ENCODE measurements around the gene HIP1.
"Not testable (repeated sequence)": the region's sequence is repeated elsewhere in the genome, so short reads cannot be mapped to it uniquely, and the experiment has no call there.

The HIP1 gene

DNA sequence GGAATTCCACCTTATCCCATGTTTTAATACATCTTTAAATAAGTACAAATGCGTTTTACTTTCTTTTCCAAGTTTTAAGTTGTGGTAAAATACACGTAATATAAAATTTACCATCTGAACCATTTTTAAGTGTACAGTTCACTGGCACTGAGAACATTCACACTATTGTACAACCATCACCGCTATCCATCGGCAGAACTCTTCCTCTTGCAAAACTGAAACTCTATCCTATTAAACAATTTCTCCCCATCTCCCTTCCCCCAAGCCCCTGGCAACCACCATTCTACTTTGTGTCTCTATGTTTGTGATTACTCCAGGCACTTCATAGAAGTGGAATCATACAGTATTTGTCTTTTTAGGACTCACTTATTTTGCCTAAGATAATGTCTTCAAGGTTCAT, 33.8 kb downstream of the HIP1 start:
- Histone ChIP-seq H3K4me1 (ENCODE audit: control insufficient read depth, insufficient read depth, low read length) (no peaks in the 10 kb centered on the region), H3K27me3 (replicated peaks; ENCODE audit: control insufficient read depth, insufficient read depth, low read length) (no peaks in the 10 kb centered on the region), H3K4me3 (ENCODE audit: low read length) (no peak overlapping the region), H3K9me3 (ENCODE audit: control insufficient read depth, low read length) (peaks cover 9% of the 10 kb centered on the region), H3K36me3 (ENCODE audit: control insufficient read depth, insufficient read depth, low read length, severe bottlenecking) (no peaks in the 10 kb centered on the region), H3K9ac (ENCODE audit: low read length) (no peak overlapping the region)
- DNase-seq (ENCODE audit: low read depth): no peak

DNA sequence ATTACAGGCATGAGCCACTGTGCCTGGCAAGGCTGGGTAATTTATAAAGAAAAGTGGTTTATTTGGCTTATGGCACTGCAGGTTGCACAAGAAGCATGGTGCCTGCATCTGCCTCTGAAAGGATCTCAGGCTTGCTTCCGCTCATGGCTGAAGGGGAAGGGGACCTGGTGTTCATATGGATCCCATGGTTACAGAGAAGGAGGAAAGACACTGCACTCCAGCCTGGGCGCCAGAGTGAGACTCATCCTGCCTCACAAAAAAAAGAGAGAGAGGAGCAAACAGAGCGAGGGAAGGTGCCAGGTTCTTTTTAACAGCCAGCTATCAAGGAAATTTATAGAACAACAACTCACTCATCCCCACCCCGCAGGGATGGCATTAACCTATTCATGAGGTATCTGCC, 36.2 kb downstream of the HIP1 start:
- Histone ChIP-seq H3K36me3 (ENCODE audit: control insufficient read depth, insufficient read depth, low read length, severe bottlenecking) (no peaks in the 10 kb centered on the region), H3K4me1 (ENCODE audit: control insufficient read depth, insufficient read depth, low read length) (no peaks in the 10 kb centered on the region), H3K4me3 (ENCODE audit: low read length) (no peak overlapping the region)

DNA sequence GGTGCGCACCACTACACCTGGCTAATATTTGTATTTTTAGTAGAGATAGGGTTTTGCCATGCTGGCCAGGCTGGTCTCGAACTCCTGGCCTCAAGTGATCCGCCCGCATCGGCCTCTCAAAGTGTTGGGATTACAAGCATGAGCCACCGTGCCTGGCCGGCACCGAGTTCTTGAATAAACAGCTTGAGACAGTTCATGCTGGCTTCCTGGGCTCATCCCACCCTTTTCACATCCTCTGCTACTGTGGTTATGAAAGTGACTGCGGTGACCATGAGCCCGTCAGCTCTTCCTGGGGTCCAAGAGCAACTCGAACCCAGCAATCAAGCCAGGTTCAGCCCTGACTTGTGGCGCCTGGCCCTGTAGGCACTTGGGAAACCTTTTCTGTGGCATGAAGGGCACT, 38.7 kb downstream of the HIP1 start:
- Histone ChIP-seq H3K36me3 (ENCODE audit: control insufficient read depth, insufficient read depth, low read length, severe bottlenecking) (no peaks in the 10 kb centered on the region), H3K27me3 (replicated peaks; ENCODE audit: control insufficient read depth, insufficient read depth, low read length) (no peaks in the 10 kb centered on the region), H3K9ac (ENCODE audit: low read length) (no peak overlapping the region), H3K4me1 (ENCODE audit: control insufficient read depth, insufficient read depth, low read length) (no peaks in the 10 kb centered on the region), H3K9me3 (ENCODE audit: control insufficient read depth, low read length) (no peaks in the 10 kb centered on the region), H3K4me3 (ENCODE audit: low read length) (no peak overlapping the region)
- DNase-seq (ENCODE audit: low read depth): no peak

More for the DNA sequence above, 36.2 kb downstream of the HIP1 start:
- no peak for DNase-seq (ENCODE audit: low read depth)
- Histone ChIP-seq H3K9me3 (ENCODE audit: control insufficient read depth, low read length) (no peaks in the 10 kb centered on the region), H3K27me3 (replicated peaks; ENCODE audit: control insufficient read depth, insufficient read depth, low read length) (no peaks in the 10 kb centered on the region), H3K9ac (ENCODE audit: low read length) (no peak overlapping the region)

DNA sequence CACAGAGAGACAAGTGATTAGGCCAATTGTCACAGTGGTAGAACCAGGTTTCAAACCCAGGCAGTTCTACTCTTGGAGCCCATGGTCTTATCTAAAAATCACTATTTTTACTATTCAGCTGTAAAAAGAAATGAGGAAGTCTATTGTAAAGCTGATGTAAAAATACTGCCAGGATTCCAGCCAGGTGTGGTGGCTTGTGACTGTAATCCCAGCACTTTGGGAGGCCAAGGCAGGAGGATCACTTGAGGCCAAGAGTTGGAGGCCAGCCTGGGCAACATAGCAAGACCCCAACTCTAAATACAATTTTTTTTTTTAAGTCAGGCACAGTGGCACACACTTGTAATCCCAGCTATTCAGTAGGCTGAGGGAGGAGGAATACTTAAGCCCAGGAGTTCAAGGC, 40.4 kb downstream of the HIP1 start:
- no peak overlapping the region for H3K9ac ChIP-seq (ENCODE audit: low read length)

DNA sequence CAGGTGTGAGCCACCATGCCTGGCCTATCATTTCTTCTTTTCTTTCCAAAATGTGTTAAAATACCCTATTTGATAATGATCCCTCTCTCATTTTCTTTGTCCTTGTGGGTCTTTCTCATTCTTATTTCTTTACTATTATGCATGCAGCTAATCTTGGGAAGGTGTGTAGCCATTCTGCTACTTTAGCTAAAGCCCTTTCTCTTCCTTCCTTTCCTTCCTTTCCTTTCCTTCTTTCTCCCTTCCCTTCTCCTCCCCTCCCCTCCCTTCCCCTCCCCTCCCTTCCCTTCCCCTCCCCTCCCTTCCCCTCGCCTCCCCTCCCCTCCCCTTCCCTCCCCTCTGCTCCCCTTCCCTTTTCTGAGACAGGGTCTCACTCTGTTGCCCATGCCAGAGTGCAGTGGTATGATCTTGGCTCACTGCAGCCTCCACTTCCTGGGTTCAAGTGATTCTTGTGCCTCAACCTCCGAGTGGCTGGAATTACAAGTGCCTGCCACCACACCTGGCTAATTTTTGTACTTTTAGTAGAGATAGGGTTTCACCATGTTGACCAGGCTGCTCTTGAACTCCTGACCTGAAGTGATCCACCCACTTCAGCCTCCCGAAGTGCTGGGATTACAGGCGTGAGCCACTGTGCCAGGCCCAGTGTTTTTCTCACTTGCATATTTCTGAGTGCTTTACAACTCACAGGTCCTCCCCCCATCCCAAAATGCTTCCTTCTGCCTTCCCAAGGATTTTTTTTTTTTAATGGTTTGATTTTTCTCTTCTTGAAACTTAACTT, 42.3 kb downstream of the HIP1 start:
- no peak overlapping the region for H3K9ac ChIP-seq (ENCODE audit: low read length)
- no peaks in the 10 kb centered on the region for H3K4me1 ChIP-seq (ENCODE audit: control insufficient read depth, insufficient read depth, low read length)
- no peak for DNase-seq (ENCODE audit: low read depth)
- H3K4me3 ChIP-seq (ENCODE audit: low read length): no peak overlapping the region
- no peaks in the 10 kb centered on the region for H3K36me3 ChIP-seq (ENCODE audit: control insufficient read depth, insufficient read depth, low read length, severe bottlenecking)
- H3K27me3 ChIP-seq (replicated peaks; ENCODE audit: control insufficient read depth, insufficient read depth, low read length): no peaks in the 10 kb centered on the region
- H3K9me3 ChIP-seq (ENCODE audit: control insufficient read depth, low read length): no peaks in the 10 kb centered on the region

More for the DNA sequence above, 40.4 kb downstream of the HIP1 start:
- no peaks in the 10 kb centered on the region for H3K36me3 ChIP-seq (ENCODE audit: control insufficient read depth, insufficient read depth, low read length, severe bottlenecking)
- H3K9me3 ChIP-seq (ENCODE audit: control insufficient read depth, low read length): no peaks in the 10 kb centered on the region
- no peaks in the 10 kb centered on the region for H3K27me3 ChIP-seq (replicated peaks; ENCODE audit: control insufficient read depth, insufficient read depth, low read length)
- no peak overlapping the region for H3K4me3 ChIP-seq (ENCODE audit: low read length)
- no peaks in the 10 kb centered on the region for H3K4me1 ChIP-seq (ENCODE audit: control insufficient read depth, insufficient read depth, low read length)
- DNase-seq (ENCODE audit: low read depth): no peak

DNA sequence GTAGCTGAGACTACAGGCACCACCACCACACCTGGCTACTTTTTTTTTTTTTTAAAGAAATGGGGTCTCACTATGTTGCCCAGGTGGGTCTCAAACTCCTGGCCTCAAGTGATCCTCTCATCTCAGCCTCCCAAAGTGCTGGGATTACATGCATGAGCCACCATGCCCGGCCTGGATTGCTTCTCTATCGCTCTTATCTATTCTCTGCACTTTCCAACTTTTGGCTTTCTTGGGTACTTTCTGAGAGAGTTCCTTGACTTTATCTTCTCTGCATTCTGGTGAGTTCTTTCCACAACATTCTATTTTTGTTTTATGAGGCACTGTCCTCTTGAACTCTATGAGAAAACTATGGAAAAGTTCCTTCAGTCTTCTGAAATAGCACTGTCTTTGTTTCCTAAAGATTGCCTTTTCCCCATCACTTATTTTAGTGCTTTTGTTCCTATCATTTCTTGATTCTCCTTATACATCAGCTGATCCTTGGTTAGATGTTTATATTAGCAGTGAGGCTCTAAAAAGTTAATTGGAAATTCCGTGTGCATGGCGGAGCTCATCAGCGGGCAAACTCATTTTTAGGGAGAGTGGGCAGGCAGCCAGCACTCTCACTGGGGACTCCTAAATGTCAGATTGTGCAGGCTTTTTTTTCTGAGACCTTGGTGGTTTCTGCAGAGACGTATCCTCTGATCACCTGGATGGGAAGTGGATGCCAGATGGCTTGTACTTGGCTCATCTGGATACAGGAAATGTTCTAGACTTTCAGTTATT, 43.9 kb downstream of the HIP1 start:
- DNase-seq (ENCODE audit: low read depth): no peak
- Histone ChIP-seq H3K27me3 (replicated peaks; ENCODE audit: control insufficient read depth, insufficient read depth, low read length) (no peaks in the 10 kb centered on the region), H3K4me3 (ENCODE audit: low read length) (no peak overlapping the region), H3K9me3 (ENCODE audit: control insufficient read depth, low read length) (no peaks in the 10 kb centered on the region), H3K9ac (ENCODE audit: low read length) (no peak overlapping the region), H3K36me3 (ENCODE audit: control insufficient read depth, insufficient read depth, low read length, severe bottlenecking) (no peaks in the 10 kb centered on the region), H3K4me1 (ENCODE audit: control insufficient read depth, insufficient read depth, low read length) (no peaks in the 10 kb centered on the region)

DNA sequence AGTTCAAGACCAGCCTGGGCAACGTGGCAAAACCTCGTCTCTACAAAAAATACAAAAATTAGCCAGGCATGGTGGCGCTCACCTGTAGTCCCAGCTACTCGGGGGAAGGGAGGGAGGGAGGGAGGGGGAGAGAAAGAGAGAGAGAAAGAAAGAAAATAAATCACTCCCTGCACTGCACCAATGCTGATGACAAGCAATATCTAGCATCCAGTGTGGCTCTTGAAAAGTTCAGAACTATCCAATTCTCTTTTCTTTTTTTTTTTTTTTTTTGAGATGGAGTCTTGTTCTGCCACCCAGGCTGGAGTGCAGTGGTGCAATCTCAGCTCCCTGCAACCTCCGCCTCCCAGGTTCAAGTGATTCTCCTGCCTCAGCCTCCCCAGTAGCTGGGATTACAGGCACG, 45.1 kb downstream of the HIP1 start:
- H3K4me3 ChIP-seq (ENCODE audit: low read length); H3K9me3 ChIP-seq (ENCODE audit: control insufficient read depth, low read length); H3K4me1 ChIP-seq (ENCODE audit: control insufficient read depth, insufficient read depth, low read length); H3K36me3 ChIP-seq (ENCODE audit: control insufficient read depth, insufficient read depth, low read length, severe bottlenecking); DNase-seq (ENCODE audit: low read depth); H3K9ac ChIP-seq (ENCODE audit: low read length); H3K27me3 ChIP-seq (replicated peaks; ENCODE audit: control insufficient read depth, insufficient read depth, low read length): not testable (repeated sequence)

DNA sequence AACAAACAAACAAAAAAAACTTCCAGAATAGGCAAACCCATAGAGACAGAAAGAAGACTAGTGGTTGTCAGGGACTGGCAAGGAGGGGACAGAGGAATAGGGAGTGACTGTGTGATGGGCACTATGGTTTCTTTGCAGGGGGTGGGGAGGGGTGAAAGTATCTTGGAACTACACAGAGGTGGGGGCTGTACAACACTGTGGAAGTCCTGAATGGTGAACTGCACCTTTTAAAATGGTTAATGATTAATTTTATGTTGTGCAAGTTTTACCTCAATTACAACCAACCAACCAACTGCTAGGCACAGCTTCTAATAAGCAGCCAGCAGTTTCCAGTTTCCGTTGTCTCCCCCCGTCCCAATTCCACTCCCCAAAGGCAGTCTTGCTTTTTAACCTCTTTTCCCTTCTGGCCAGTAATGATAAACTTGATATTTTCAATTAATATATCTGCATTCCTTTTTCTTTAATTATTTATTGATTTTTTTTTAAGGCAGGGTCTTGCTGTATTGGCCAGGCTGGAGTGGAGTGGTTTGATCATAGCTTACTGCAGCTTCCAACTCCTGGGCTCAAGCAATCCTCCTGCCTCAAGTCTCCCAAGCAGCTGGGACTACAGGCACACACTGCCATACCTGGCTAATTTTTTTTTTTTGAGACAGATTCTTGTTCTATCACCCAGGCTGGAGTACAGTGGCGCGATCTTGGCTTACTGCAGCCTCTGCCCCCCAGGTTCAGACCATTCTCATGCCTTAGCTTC, 46.8 kb downstream of the HIP1 start:
- Histone ChIP-seq H3K4me3 (ENCODE audit: low read length) (no peak overlapping the region), H3K36me3 (ENCODE audit: control insufficient read depth, insufficient read depth, low read length, severe bottlenecking) (no peaks in the 10 kb centered on the region), H3K4me1 (ENCODE audit: control insufficient read depth, insufficient read depth, low read length) (no peaks in the 10 kb centered on the region), H3K9ac (ENCODE audit: low read length) (no peak overlapping the region), H3K9me3 (ENCODE audit: control insufficient read depth, low read length) (no peaks in the 10 kb centered on the region), H3K27me3 (replicated peaks; ENCODE audit: control insufficient read depth, insufficient read depth, low read length) (no peaks in the 10 kb centered on the region)
- DNase-seq (ENCODE audit: low read depth): no peak

DNA sequence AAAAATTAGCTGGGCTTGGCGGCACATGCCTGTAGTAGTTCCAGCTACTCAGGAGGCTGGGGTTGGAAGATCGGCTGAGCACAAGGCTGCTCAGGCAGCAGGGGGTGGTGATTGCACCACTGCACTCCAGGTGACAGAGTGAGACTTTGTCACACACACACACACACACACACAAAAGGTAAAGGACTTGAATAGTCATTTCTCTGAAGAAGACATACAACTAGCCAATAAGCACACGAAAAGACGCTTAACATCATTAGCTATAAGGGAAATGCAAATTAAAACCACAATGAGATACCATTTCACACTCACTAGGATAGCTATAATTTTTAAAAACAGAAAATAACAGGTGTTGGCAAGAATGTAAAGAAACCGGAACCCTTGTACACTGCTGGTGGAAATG, 48.6 kb downstream of the HIP1 start:
- no peaks in the 10 kb centered on the region for H3K36me3 ChIP-seq (ENCODE audit: control insufficient read depth, insufficient read depth, low read length, severe bottlenecking)
- no peak for DNase-seq (ENCODE audit: low read depth)
- H3K27me3 ChIP-seq (replicated peaks; ENCODE audit: control insufficient read depth, insufficient read depth, low read length): no peaks in the 10 kb centered on the region
- no peaks in the 10 kb centered on the region for H3K9me3 ChIP-seq (ENCODE audit: control insufficient read depth, low read length)
- H3K9ac ChIP-seq (ENCODE audit: low read length): no peak overlapping the region
- no peak overlapping the region for H3K4me3 ChIP-seq (ENCODE audit: low read length)
- no peaks in the 10 kb centered on the region for H3K4me1 ChIP-seq (ENCODE audit: control insufficient read depth, insufficient read depth, low read length)

DNA sequence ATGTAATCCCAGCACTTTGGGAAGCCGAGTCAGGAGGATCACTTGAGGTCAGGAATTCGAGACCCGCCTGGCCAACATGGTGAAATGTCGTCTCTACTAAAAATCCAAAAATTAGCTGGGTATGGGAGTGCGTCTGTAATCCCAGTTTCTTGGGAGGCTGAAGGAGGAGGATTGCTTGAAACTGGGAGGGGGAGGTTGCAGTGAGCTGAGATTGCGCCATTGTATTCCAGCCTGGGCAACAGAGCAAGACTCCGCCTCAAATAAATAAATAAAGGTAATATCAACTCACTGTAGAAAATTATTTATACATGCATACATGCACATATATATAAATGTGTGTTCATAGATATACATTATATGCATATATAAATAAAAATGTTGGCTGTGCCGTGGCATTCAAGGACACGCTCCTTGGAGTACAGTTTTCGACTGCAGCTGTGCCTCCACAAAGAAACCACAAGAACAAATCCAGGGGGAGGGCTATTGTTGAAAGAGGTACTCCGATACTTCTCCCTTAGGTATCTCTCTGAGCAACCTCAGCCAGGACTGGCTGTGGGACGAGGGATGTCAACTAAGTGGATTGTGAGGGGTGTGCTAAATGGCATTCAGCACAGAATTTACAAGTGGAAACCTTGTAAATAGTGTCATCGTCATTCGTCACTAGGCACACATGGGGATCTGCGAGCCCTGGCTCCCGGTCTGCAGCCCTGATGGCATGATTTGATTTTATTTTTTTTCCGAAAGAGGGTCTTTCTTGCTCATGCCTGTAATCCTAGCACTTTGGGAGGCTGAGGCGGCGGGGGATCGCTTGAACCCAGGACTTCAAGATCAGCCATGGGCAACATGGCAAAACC, 49.3 kb downstream of the HIP1 start:
- no peaks in the 10 kb centered on the region for H3K36me3 ChIP-seq (ENCODE audit: control insufficient read depth, insufficient read depth, low read length, severe bottlenecking)
- no peak for DNase-seq (ENCODE audit: low read depth)
- no peaks in the 10 kb centered on the region for H3K27me3 ChIP-seq (replicated peaks; ENCODE audit: control insufficient read depth, insufficient read depth, low read length)
- no peaks in the 10 kb centered on the region for H3K9me3 ChIP-seq (ENCODE audit: control insufficient read depth, low read length)
- no peak overlapping the region for H3K4me3 ChIP-seq (ENCODE audit: low read length)
- H3K4me1 ChIP-seq (ENCODE audit: control insufficient read depth, insufficient read depth, low read length): no peaks in the 10 kb centered on the region
- no peak overlapping the region for H3K9ac ChIP-seq (ENCODE audit: low read length)
